HCT116 (cell line): ENCODE measurements around the gene DMXL1. TPM values are rescaled to one million over a fixed set of nuclear protein-coding genes. Genes with fewer than 3 reads are reported as not detected.

Experiments used
- ATAC-seq: fragments of 200-7000 bp; cut with Tn5 transposase; 2 replicates; pipeline ENCODE4 v1.9.1; 2020; ENCODE audit warnings: mild to moderate bottlenecking, moderate library complexity
- BruUV-seq: library from RNA; stranded (reverse); fragments of 400-500 nt; replicated peaks from 2 replicates; lab custom pipeline; 2021; lab: Mats Ljungman, UMichigan
- CTCF ChIA-PET: fragments of 300-600 bp; sonication (Branson Sonifier 250); formaldehyde crosslinking; loops from one replicate; lab custom pipeline; 2021; ENCODE audit warnings: antibody characterized with exemption; lab: Charles Lee
- POLR2A ChIA-PET: fragments of 300-600, 350-600 bp; sonication (Branson Sonifier 250); formaldehyde crosslinking; loops from one replicate; lab custom pipeline; 2021; ENCODE audit warnings: antibody characterized with exemption; lab: Charles Lee
- RAD21 ChIA-PET, 2 experiments: fragments of 300-600 bp; sonication (Branson Sonifier 250); formaldehyde crosslinking; loops; one replicate each; lab custom pipeline; 2023; ENCODE audit warnings: low total read pairs in 2 of 2; ENCODE audit not compliant: uncharacterized antibody in 2 of 2, unreplicated experiment in 2 of 2, low non-redundant PET in 1 of 2; lab: Charles Lee
- DNase-seq: peaks from one replicate; pipeline ENCODE4 v3.0.0-alpha.2; 2010; ENCODE audit warnings: low read depth, low spot score
- H2AFZ ChIP-seq: fragments of 200-600 bp; shearing (Covaris generic), sonication (generic); 2 replicates; pipeline ENCODE4 v1.6.1; 2017; ENCODE audit warnings: low read depth, mixed run types, mixed read lengths, antibody characterized with exemption, low read length; ENCODE audit not compliant: poor library complexity, severe bottlenecking
- H3K27ac ChIP-seq: 2 replicates; pipeline ENCODE4 v1.5.1; 2012; ENCODE audit warnings: low read depth, low read length
- H3K27me3 ChIP-seq: fragments of 200-600 bp; sonication (generic); 2 replicates; pipeline ENCODE4 v1.6.1; 2016; ENCODE audit warnings: mixed run types, low read length, mixed read lengths; ENCODE audit not compliant: insufficient read depth
- H3K36me3 ChIP-seq, 2 experiments: fragments of 200-500 bp in 1 of 2; fragments of 200-600 bp in 1 of 2; sonication (Bioruptor generic) in 1 of 2; sonication (generic) in 1 of 2; 2 replicates each; pipeline versions ENCODE4 v1.5.1 to v1.6.1; 2014 to 2016; ENCODE audit warnings: low read length in 2 of 2, inconsistent platforms in 1 of 2, mixed read lengths in 1 of 2, mixed run types in 1 of 2; ENCODE audit not compliant: insufficient read depth in 2 of 2, control insufficient read depth in 1 of 2
- H3K4me1 ChIP-seq, 2 experiments: fragments of 200-600 bp in 1 of 2; sonication (generic) in 1 of 2; 2 replicates each; pipeline versions ENCODE4 v1.5.1 to v1.6.1; 2012 to 2017; ENCODE audit warnings: low read length in 2 of 2, inconsistent platforms in 1 of 2, mild to moderate bottlenecking in 1 of 2, mixed read lengths in 1 of 2, mixed run types in 1 of 2, moderate library complexity in 1 of 2; ENCODE audit not compliant: insufficient read depth in 2 of 2, control insufficient read depth in 1 of 2
- H3K4me2 ChIP-seq: fragments of 200-600 bp; sonication (generic); 2 replicates; pipeline ENCODE4 v1.6.1; 2017; ENCODE audit warnings: mixed run types, low read length, mixed read lengths
- H3K4me3 ChIP-seq, 2 experiments: fragments of 200-600 bp in 1 of 2; sonication (generic) in 1 of 2; replicated peaks in 1 of 2; 2 replicates each; pipeline ENCODE4 v1.5.1; 2011 to 2016; ENCODE audit warnings: low read length in 2 of 2, control low read depth in 1 of 2, low read depth in 1 of 2, mild to moderate bottlenecking in 1 of 2, mixed read lengths in 1 of 2, mixed run types in 1 of 2
- H3K79me2 ChIP-seq: fragments of 200-600 bp; sonication (generic); 2 replicates; pipeline ENCODE4 v1.6.1; 2017; ENCODE audit warnings: mild to moderate bottlenecking, mixed run types, low read length, moderate library complexity, mixed read lengths; ENCODE audit not compliant: insufficient read depth
- H3K9ac ChIP-seq: fragments of 200-600 bp; sonication (generic); 2 replicates; pipeline ENCODE4 v1.6.1; 2016; ENCODE audit warnings: low read length, mixed read lengths
- H3K9me2 ChIP-seq: fragments of 200-600 bp; sonication (generic), shearing (Covaris generic); 2 replicates; pipeline ENCODE4 v1.6.1; 2017; ENCODE audit warnings: mixed run types, mild to moderate bottlenecking, moderate library complexity; ENCODE audit not compliant: insufficient read depth
- H3K9me3 ChIP-seq, 2 experiments: fragments of 200-500 bp in 1 of 2; fragments of 200-600 bp in 1 of 2; sonication (Bioruptor generic) in 1 of 2; sonication (generic) in 1 of 2; 2 replicates each; pipeline ENCODE4 v1.6.1; 2014 to 2017; ENCODE audit warnings: low read length in 2 of 2, mixed read lengths in 2 of 2, inconsistent platforms in 1 of 2, low read depth in 1 of 2, mild to moderate bottlenecking in 1 of 2, mixed run types in 1 of 2, moderate library complexity in 1 of 2; ENCODE audit not compliant: control insufficient read depth in 1 of 2, insufficient read depth in 1 of 2
- H4K20me1 ChIP-seq: fragments of 200-600 bp; sonication (generic), shearing (Covaris generic); 2 replicates; pipeline ENCODE4 v1.6.1; 2017; ENCODE audit warnings: mixed run types, mild to moderate bottlenecking, moderate library complexity; ENCODE audit not compliant: insufficient read depth
- CBX3 ChIP-seq: IDR thresholded peaks from 2 replicates; pipeline ENCODE4 v1.6.1; 2012; ENCODE audit warnings: low read depth
- EGR1 ChIP-seq: IDR thresholded peaks from 2 replicates; pipeline ENCODE4 v1.6.1; 2012; ENCODE audit warnings: low read depth
- ELF1 ChIP-seq: IDR thresholded peaks from 2 replicates; pipeline ENCODE4 v1.6.1; 2012; ENCODE audit warnings: low read depth, borderline replicate concordance
- EZH2phosphoT487 ChIP-seq: fragments of 200-600 bp; IDR thresholded peaks from 2 replicates; pipeline ENCODE4 v1.6.1; 2018; ENCODE audit warnings: antibody characterized with exemption, borderline replicate concordance
- POLR2A ChIP-seq: IDR thresholded peaks from 2 replicates; pipeline ENCODE4 v1.7.0; 2011; ENCODE audit warnings: borderline replicate concordance; ENCODE audit not compliant: insufficient read depth, insufficient read length; ENCODE audit errors: extremely low read depth
- RAD21 ChIP-seq: IDR thresholded peaks from 2 replicates; pipeline ENCODE4 v1.6.1; 2012; ENCODE audit warnings: low read depth, mild to moderate bottlenecking
- REST ChIP-seq: IDR thresholded peaks from 2 replicates; pipeline ENCODE4 v1.6.1; 2012; ENCODE audit warnings: low read depth
- SP1 ChIP-seq: IDR thresholded peaks from 2 replicates; pipeline ENCODE4 v1.6.1; 2012; ENCODE audit warnings: low read depth
- SRF ChIP-seq: IDR thresholded peaks from 2 replicates; pipeline ENCODE4 v1.6.1; 2012; ENCODE audit warnings: low read depth
- TCF7L2 ChIP-seq: IDR thresholded peaks from 2 replicates; pipeline ENCODE4 v1.7.0; 2011; ENCODE audit warnings: borderline replicate concordance, inconsistent platforms; ENCODE audit not compliant: insufficient read depth, insufficient read length; ENCODE audit errors: extremely low read depth
- YY1 ChIP-seq: IDR thresholded peaks from 2 replicates; pipeline ENCODE4 v1.6.1; 2011; ENCODE audit warnings: low read length, low read depth, moderate library complexity, mild to moderate bottlenecking; ENCODE audit not compliant: insufficient replicate concordance; ENCODE audit errors: extremely low read depth
- ZNF274 ChIP-seq: fragments of 200-500 bp; sonication (Bioruptor generic); IDR thresholded peaks from 2 replicates; pipeline ENCODE4 v1.6.1; 2014; ENCODE audit warnings: mild to moderate bottlenecking, low read depth, low read length, inconsistent platforms
- intact Hi-C: fragments of 100-400 bp; cut with micrococcal nuclease; formaldehyde crosslinking; loops from 2 replicates; pipeline ENCODE4 v1.10.0; 2022
- total RNA-seq: library from RNA; stranded (reverse); gene quantifications from one replicate; pipeline ENCODE4 v1.2.1, GENCODE V29; 2021; ENCODE audit not compliant: unreplicated experiment
- TF ChIP-seq, protein P1 (sequence below), 3 experiments: fragments of 200-600 bp in 1 of 3; sonication (generic) in 1 of 3; IDR thresholded peaks in 2 of 3; conservative IDR thresholded peaks in 1 of 3; 2 replicates each; pipeline ENCODE4 v1.5.1; 2012 to 2017; ENCODE audit warnings: low read depth in 2 of 3, low read length in 2 of 3, antibody characterized with exemption in 1 of 3, borderline replicate concordance in 1 of 3, control low read depth in 1 of 3, mild to moderate bottlenecking in 1 of 3, mixed read lengths in 1 of 3, mixed run types in 1 of 3, moderate library complexity in 1 of 3; ENCODE audit not compliant: insufficient read depth in 1 of 3
- TF ChIP-seq, protein P2 (sequence below): IDR thresholded peaks from 2 replicates; pipeline ENCODE4 v1.6.1; 2012
- TF ChIP-seq, protein P3 (sequence below): IDR thresholded peaks from 2 replicates; pipeline ENCODE4 v1.6.1; 2011; ENCODE audit warnings: mild to moderate bottlenecking, low read length, moderate library complexity; ENCODE audit not compliant: insufficient replicate concordance; ENCODE audit errors: extremely low read depth

The DMXL1 gene
- total RNA-seq, 1 experiment from 2014 or later, result 21.1 TPM

DNA sequence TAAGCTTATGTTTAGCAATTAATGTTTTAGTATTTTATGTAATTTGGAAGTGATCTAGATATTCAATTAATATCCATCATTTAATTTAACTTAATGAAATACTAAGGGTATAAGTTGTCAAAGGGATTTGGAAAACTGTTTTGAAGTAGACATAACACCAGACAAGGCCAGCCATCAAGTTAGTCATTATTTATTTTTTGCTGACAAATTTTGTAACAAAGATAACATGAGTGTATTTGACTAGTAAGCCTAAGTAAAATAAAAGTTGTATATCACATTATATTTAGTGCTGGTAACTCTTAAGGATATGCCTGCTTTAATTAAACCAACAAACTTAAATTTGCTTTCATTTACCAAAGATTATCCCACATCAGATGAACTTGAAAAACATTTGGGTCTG lies 159.1 kb downstream of the DMXL1 start:
- Histone ChIP-seq H3K9me3 (no peaks in the 10 kb centered on the region), H3K27me3 (no peaks in the 10 kb centered on the region), H3K36me3 (no peaks in the 10 kb centered on the region), H3K4me1 (no peaks in the 10 kb centered on the region), H4K20me1 (no peaks in the 10 kb centered on the region), H3K9ac (no peak overlapping the region), H2AFZ (no peak overlapping the region), H3K4me2 (no peak overlapping the region), H3K79me2 (no peaks in the 10 kb centered on the region), H3K9me2 (no peaks in the 10 kb centered on the region), H3K4me3 (no peak overlapping the region), H3K27ac (no peak overlapping the region)
- ChIA-PET POLR2A (no interaction called here), CTCF (no interaction called here), RAD21 (no interaction called here)
- BruUV-seq, result no TSS peak
- DNase-seq (no peak), ATAC-seq (no peak)
- no peak for TF ChIP-seq SP1
- TF ChIP-seq POLR2A, result no peak
- TF ChIP-seq SRF, result no peak
- TF ChIP-seq ELF1, result no peak
- TF ChIP-seq, protein P1, sequence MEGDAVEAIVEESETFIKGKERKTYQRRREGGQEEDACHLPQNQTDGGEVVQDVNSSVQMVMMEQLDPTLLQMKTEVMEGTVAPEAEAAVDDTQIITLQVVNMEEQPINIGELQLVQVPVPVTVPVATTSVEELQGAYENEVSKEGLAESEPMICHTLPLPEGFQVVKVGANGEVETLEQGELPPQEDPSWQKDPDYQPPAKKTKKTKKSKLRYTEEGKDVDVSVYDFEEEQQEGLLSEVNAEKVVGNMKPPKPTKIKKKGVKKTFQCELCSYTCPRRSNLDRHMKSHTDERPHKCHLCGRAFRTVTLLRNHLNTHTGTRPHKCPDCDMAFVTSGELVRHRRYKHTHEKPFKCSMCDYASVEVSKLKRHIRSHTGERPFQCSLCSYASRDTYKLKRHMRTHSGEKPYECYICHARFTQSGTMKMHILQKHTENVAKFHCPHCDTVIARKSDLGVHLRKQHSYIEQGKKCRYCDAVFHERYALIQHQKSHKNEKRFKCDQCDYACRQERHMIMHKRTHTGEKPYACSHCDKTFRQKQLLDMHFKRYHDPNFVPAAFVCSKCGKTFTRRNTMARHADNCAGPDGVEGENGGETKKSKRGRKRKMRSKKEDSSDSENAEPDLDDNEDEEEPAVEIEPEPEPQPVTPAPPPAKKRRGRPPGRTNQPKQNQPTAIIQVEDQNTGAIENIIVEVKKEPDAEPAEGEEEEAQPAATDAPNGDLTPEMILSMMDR (IDR thresholded peaks at IDR 0.05 in 2 of 3, conservative IDR thresholded peaks at IDR 0.05 in 1 of 3; ENCODE audit: borderline replicate concordance in 1 of 3, insufficient read depth in 1 of 3, low read depth in 2 of 3, low read length in 2 of 3), result no peak
- TF ChIP-seq TCF7L2, result no peak
- no peak for TF ChIP-seq EGR1
- TF ChIP-seq RAD21, result no peak
- TF ChIP-seq YY1, result no peak
- TF ChIP-seq, protein P2, sequence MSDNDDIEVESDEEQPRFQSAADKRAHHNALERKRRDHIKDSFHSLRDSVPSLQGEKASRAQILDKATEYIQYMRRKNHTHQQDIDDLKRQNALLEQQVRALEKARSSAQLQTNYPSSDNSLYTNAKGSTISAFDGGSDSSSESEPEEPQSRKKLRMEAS, result no peak
- no peak for TF ChIP-seq CBX3
- TF ChIP-seq REST, result no peak
- no peak for TF ChIP-seq EZH2phosphoT487
- TF ChIP-seq ZNF274, result no peak
- TF ChIP-seq, protein P3, sequence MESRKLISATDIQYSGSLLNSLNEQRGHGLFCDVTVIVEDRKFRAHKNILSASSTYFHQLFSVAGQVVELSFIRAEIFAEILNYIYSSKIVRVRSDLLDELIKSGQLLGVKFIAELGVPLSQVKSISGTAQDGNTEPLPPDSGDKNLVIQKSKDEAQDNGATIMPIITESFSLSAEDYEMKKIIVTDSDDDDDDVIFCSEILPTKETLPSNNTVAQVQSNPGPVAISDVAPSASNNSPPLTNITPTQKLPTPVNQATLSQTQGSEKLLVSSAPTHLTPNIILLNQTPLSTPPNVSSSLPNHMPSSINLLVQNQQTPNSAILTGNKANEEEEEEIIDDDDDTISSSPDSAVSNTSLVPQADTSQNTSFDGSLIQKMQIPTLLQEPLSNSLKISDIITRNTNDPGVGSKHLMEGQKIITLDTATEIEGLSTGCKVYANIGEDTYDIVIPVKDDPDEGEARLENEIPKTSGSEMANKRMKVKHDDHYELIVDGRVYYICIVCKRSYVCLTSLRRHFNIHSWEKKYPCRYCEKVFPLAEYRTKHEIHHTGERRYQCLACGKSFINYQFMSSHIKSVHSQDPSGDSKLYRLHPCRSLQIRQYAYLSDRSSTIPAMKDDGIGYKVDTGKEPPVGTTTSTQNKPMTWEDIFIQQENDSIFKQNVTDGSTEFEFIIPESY, result no peak
- intact Hi-C loops, result no loop called here
